Breast epithelium (tissue), 4 donors: ENCODE results near the gene POLD4. TPM values are rescaled to one million over a fixed set of nuclear protein-coding genes. Genes with fewer than 3 reads are reported as not detected.

Experiments
- DNase-seq, 2 donors: peaks; one replicate each; pipeline ENCODE4 v3.0.0-alpha.2; 2019; ENCODE audit warnings: low spot score in 2 of 2
- H3K27ac ChIP-seq, 2 donors: fragments of 200-600 bp; sonication (generic) in 1 of 2; one replicate each; pipeline ENCODE4 v1.5.1; 2016 to 2019; ENCODE audit warnings: mild to moderate bottlenecking in 1 of 2
- H3K27me3 ChIP-seq, 2 donors: fragments of 200-600 bp; sonication (generic) in 1 of 2; one replicate each; pipeline versions ENCODE4 v1.5.1 to v1.6.0; 2017 to 2019; ENCODE audit warnings: control low read depth in 1 of 2, mild to moderate bottlenecking in 1 of 2
- H3K36me3 ChIP-seq: fragments of 200-600 bp; one replicate; pipeline ENCODE4 v1.5.1; 2019
- H3K4me1 ChIP-seq, 2 donors: fragments of 200-600 bp; sonication (generic); one replicate each; pipeline ENCODE4 v1.5.1; 2016 to 2019; ENCODE audit warnings: control low read depth in 1 of 2
- H3K4me3 ChIP-seq, 3 donors: fragments of 200-600 bp; sonication (generic); 1 replicate in 2 of 3; 2 replicates in 1 of 3; pipeline ENCODE4 v1.5.1; 2016 to 2019; ENCODE audit warnings: mild to moderate bottlenecking in 3 of 3, moderate library complexity in 2 of 3
- H3K9me3 ChIP-seq, 2 donors: fragments of 200-600 bp; sonication (generic) in 1 of 2; one replicate each; pipeline ENCODE4 v1.5.1; 2016 to 2019; ENCODE audit warnings: control low read depth in 1 of 2
- POLR2A ChIP-seq: fragments of 450-650 bp; IDR thresholded peaks from one replicate; pipeline ENCODE4 v1.6.1; 2016; ENCODE audit warnings: antibody characterized with exemption, mild to moderate bottlenecking, moderate library complexity
- POLR2AphosphoS5 ChIP-seq, 3 donors: sonication (generic); formaldehyde crosslinking; IDR thresholded peaks; one replicate each; pipeline ENCODE4 v1.6.1; 2017; ENCODE audit warnings: antibody characterized with exemption in 3 of 3
- intact Hi-C: fragments of 100-400 bp; cut with DNase I; formaldehyde crosslinking; loops from one replicate; pipeline ENCODE4 v1.15.1; 2023; ENCODE audit warnings: low total_unique reads
- total RNA-seq, 3 donors: library from RNA; depleted of rRNA; stranded (reverse); fragments of >200 nt; gene quantifications; one replicate each; pipeline ENCODE4 v1.1.0, GENCODE V29; 2016
- TF ChIP-seq, protein P1 (sequence below), 3 donors: fragments of 450-650 bp; IDR thresholded peaks; one replicate each; pipeline ENCODE4 v1.5.1; 2016 to 2017; ENCODE audit warnings: antibody characterized with exemption in 3 of 3, mild to moderate bottlenecking in 3 of 3, moderate library complexity in 3 of 3

Gene POLD4
- total RNA-seq, 3 donors from 2014 or later, result 48.7 to 91.5 (median 69.2) TPM

DNA sequence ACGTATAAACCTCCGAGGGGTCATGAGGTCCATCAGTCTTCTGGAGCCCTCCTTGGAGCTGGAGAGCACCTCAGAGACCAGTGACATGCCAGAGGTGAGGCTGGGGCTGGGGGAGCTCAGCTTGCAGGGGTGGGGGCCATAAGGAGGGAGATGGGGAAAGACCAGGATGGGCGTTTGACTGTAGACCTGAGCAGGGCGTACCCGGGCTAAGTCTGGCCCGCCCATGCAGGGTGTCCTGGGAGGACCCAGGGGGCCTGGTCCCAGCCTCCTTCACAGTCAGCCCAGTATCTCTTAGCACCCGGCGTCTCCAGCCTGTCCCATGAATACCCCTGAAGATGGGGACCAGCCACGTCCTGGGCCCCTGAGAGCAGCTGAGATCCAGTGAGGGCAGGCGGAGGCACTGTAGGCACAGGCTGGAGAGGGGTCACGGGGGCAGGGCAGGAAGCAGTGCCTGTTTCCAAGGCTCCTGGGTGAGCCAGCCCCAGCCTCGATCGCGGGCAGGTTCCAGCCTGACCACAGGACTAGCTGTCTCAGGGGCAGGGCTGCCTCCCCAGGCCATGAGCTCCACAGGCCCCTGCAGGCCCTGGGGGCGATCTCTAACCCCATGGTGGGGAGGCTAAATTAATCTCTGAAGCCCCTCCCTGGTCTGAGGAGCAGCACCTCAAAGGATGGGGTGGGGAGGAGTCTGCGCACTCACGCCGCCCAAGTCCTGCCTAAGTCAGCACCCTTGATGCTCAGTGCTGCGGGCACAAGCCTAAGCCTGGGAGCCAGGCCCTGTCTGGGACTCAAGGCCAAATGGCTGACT lies 42.9 kb downstream of the POLD4 start:
- peak in 1 of 2 donors; percentile 48 for DNase-seq
- no peak overlapping the region for H3K4me3 ChIP-seq
- peak overlapping the region; percentile 89 to 91 for H3K27ac ChIP-seq
- H3K27me3 ChIP-seq, result no peaks in the 10 kb centered on the region
- H3K36me3 ChIP-seq, result no peaks in the 10 kb centered on the region
- no peaks in the 10 kb centered on the region for H3K9me3 ChIP-seq
- intact Hi-C loops, result loop anchor here (10.0 kb wide), 1 partner anchor 1146 kb away; no protein-coding TSS in a partner anchor
- TF ChIP-seq, protein P1, sequence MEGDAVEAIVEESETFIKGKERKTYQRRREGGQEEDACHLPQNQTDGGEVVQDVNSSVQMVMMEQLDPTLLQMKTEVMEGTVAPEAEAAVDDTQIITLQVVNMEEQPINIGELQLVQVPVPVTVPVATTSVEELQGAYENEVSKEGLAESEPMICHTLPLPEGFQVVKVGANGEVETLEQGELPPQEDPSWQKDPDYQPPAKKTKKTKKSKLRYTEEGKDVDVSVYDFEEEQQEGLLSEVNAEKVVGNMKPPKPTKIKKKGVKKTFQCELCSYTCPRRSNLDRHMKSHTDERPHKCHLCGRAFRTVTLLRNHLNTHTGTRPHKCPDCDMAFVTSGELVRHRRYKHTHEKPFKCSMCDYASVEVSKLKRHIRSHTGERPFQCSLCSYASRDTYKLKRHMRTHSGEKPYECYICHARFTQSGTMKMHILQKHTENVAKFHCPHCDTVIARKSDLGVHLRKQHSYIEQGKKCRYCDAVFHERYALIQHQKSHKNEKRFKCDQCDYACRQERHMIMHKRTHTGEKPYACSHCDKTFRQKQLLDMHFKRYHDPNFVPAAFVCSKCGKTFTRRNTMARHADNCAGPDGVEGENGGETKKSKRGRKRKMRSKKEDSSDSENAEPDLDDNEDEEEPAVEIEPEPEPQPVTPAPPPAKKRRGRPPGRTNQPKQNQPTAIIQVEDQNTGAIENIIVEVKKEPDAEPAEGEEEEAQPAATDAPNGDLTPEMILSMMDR (IDR thresholded peaks at IDR 0.05), result no peak
- TF ChIP-seq POLR2A (no peak), POLR2AphosphoS5 (IDR thresholded peaks at IDR 0.05) (no peak)
- peaks cover 6 to 13% of the 10 kb centered on the region in 2 donors for H3K4me1 ChIP-seq

GRCh38 chr11:67309661-67310061 lies 43.7 kb downstream of the POLD4 start:
- no peaks in the 10 kb centered on the region for H3K36me3 ChIP-seq
- intact Hi-C loops, result loop anchor here (10.0 kb wide), 1 partner anchor 1145 kb away; no protein-coding TSS in a partner anchor
- TF ChIP-seq POLR2AphosphoS5 (IDR thresholded peaks at IDR 0.05), result no peak
- TF ChIP-seq, protein P1 (IDR thresholded peaks at IDR 0.05), result no peak
- no peak for TF ChIP-seq POLR2A

DNA sequence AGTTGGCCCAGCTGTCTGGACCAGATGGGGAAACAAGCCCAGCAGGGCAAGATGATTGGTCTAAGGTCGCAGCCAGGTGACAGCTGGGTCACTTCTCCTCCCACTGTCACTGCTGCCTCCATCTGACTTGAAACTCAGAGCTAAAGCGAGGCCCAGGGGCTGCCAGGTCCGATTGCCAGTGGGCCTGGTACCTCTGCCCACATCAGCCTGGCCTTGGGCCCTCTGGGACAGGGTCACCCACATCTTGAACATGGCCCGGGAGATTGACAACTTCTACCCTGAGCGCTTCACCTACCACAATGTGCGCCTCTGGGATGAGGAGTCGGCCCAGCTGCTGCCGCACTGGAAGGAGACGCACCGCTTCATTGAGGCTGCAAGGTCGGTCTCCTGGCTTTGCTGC lies 44.2 kb downstream of the POLD4 start:
- TF ChIP-seq POLR2AphosphoS5 (IDR thresholded peaks at IDR 0.05) (no peak), POLR2A (no peak)
- TF ChIP-seq, protein P1 (IDR thresholded peaks at IDR 0.05), result no peak

More at GRCh38 chr11:67309661-67310061, 43.7 kb downstream of the POLD4 start:
- Histone ChIP-seq H3K27me3 (no peaks in the 10 kb centered on the region), H3K9me3 (no peaks in the 10 kb centered on the region), H3K4me1 (peaks cover 9 to 13% of the 10 kb centered on the region in 2 donors), H3K4me3 (no peak overlapping the region), H3K27ac (peak overlapping the region in 1 of 2 donors; percentile 91)
- no peak for DNase-seq

GRCh38 chr11:67308031-67308866 lies 45.1 kb downstream of the POLD4 start:
- peaks cover 4 to 9% of the 10 kb centered on the region in 2 donors for H3K4me1 ChIP-seq
- no peak overlapping the region for H3K4me3 ChIP-seq
- no peaks in the 10 kb centered on the region for H3K9me3 ChIP-seq
- TF ChIP-seq POLR2A, result no peak
- no peak for TF ChIP-seq POLR2AphosphoS5 (IDR thresholded peaks at IDR 0.05)
- TF ChIP-seq, protein P1 (IDR thresholded peaks at IDR 0.05), result no peak
- no peaks in the 10 kb centered on the region for H3K27me3 ChIP-seq
- no peak overlapping the region for H3K27ac ChIP-seq
- H3K36me3 ChIP-seq, result no peaks in the 10 kb centered on the region
- no peak for DNase-seq
- intact Hi-C loops, result no loop called here

More for the DNA sequence above, 44.2 kb downstream of the POLD4 start:
- H3K4me1 ChIP-seq, result peaks cover 12 to 13% of the 10 kb centered on the region in 2 donors
- intact Hi-C loops, result no loop called here
- H3K36me3 ChIP-seq, result no peaks in the 10 kb centered on the region
- no peak for DNase-seq
- H3K9me3 ChIP-seq, result no peaks in the 10 kb centered on the region
- no peak overlapping the region for H3K4me3 ChIP-seq
- peak overlapping the region in 1 of 2 donors; percentile 91 for H3K27ac ChIP-seq
- H3K27me3 ChIP-seq, result no peaks in the 10 kb centered on the region
